ENCODE data around the gene TMEM273. TPM values are rescaled to one million over a fixed set of nuclear protein-coding genes. Genes with fewer than 3 reads are reported as not detected.

The TMEM273 gene
- total and polyA plus RNA-seq, 2 of the 4 experiments (the other 2 are of a cell fraction) = not detected

DNA sequence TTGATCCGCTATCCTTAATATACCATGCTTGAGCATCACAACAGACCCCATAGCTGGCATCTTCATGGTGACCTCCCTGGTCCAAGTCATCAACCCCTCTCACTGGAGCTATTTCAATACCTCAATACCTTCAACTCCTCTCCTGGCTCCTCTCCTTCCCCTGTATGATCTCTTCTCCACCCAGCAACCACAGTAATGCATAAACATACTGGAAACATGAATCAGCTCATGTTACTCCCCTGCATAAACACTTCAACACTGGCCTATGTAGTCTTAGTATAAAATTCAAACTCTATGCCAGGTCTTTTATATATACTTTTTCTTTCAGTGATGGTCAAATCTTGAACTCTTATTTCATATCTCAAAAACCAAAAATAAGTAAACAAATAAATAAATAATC is 31.8 kb upstream of the TMEM273 start:
- Histone ChIP-seq H3K27me3 (ENCODE audit: control insufficient read depth, insufficient read depth, low read length) (peaks cover 23% of the 10 kb centered on the region), H3K79me1 (ENCODE audit: low read depth in 1 of 2, low read length in 2 of 2) (no peaks in the 10 kb centered on the region), H4K8ac (ENCODE audit: low read depth in 2 of 2, low read length in 2 of 2) (no peak overlapping the region), H4K91ac (ENCODE audit: insufficient read depth, low read depth, low read length) (no peak overlapping the region), H2BK120ac (ENCODE audit: low read depth, low read length) (no peak overlapping the region), H2BK20ac (ENCODE audit: low read depth, low read length) (0 out of 2 replicates have a peak overlapping the region, but pooled peaks have one; percentile 5), H2AK9ac (replicated peaks; ENCODE audit: low read depth, low read length, poor library complexity) (no peak overlapping the region), H3K27ac (ENCODE audit: insufficient read depth, low read length) (no peak overlapping the region), H2BK5ac (ENCODE audit: low read depth, low read length, poor library complexity, severe bottlenecking) (no peak overlapping the region), H3K4me3 (ENCODE audit: insufficient read depth, low read depth, low read length) (no peak overlapping the region), H2AFZ (replicated peaks; ENCODE audit: low read length, poor library complexity) (no peak overlapping the region), H3K9ac (ENCODE audit: low read depth, low read length) (no peak overlapping the region), H4K20me1 (ENCODE audit: insufficient read depth, low read length) (no peaks in the 10 kb centered on the region), H3K4me1 (ENCODE audit: control insufficient read depth, insufficient read depth, low read length) (peaks cover 2% of the 10 kb centered on the region; the same call in 1 of the 2 replicates), H3K4ac (ENCODE audit: low read depth, low read length) (no peak overlapping the region), H3K36me3 (ENCODE audit: control insufficient read depth, insufficient read depth, low read length) (no peaks in the 10 kb centered on the region), H2BK15ac (ENCODE audit: low read depth, low read length) (no peak overlapping the region), H2AK5ac (ENCODE audit: low read depth, low read length) (no peak overlapping the region), H3K9me3 (ENCODE audit: control insufficient read depth, insufficient read depth, low read length) (no peaks in the 10 kb centered on the region; the same call in 1 of the 2 replicates), H4K5ac (ENCODE audit: low read depth, low read length) (no peak overlapping the region), H3K56ac (ENCODE audit: extremely low read depth, insufficient read depth, low read length) (no peak overlapping the region), H3K4me2 (ENCODE audit: low read depth, low read length) (no peak overlapping the region), H3K18ac (ENCODE audit: low read depth, low read length) (no peak overlapping the region), H3K14ac (replicated peaks; ENCODE audit: low read depth, low read length) (no peak overlapping the region), H3K9me1 (ENCODE audit: insufficient read depth, low read length) (0 out of 2 replicates have a peak, but pooled peaks cover 4% of the 10 kb centered on the region), H3K23ac (ENCODE audit: low read depth, low read length) (no peak overlapping the region)
- CTCF ChIA-PET = no interaction called here
- dilution Hi-C loops (cut with HindIII; ENCODE audit: low sequenced_read_pairs, unreplicated experiment) = no loop called here
- no peak for TF ChIP-seq RAD21 (IDR thresholded peaks at IDR 0.05; ENCODE audit: low read length)
- no peak for TF ChIP-seq POLR2A (IDR thresholded peaks at IDR 0.05; ENCODE audit: low read depth, low read length)
- WGBS, 2 experiments (ENCODE audit: extremely low coverage in 2 of 2, insufficient read length in 1 of 2) = no CpG with 5 or more reads among the region's 1 CpG
- intact Hi-C loops (cut with micrococcal nuclease) = no loop called here
- in situ Hi-C loops (cut with MboI; ENCODE audit: low sequenced_read_pairs) = no loop called here
- POLR2A ChIA-PET (ENCODE audit: unreplicated experiment) = interaction anchor here (0.5 kb wide), 1 partner anchor 319 kb away, joined by 3 read pairs; no protein-coding TSS in a partner anchor
- DNase-seq (peak; percentile 65), ATAC-seq (ENCODE audit: low read depth) (peak; percentile 96)
- BruUV-seq (replicated peaks) = no TSS peak
